Memory B cell (primary cell): ENCODE measurements around the gene TMEM131L.
A peak's percentile ranks its signal among the peaks of the same experiment; 100 is the strongest.

Experiments
- ATAC-seq: fragments of 150-1000 bp; cut with Tn5 transposase; 2 replicates; pipeline ENCODE4 v1.10.0; 2021; ENCODE audit warnings: low read depth, mild to moderate bottlenecking, moderate library complexity
- DNase-seq, 2 donors: peaks; one replicate each; pipeline ENCODE4 v3.0.0; 2022; ENCODE audit warnings: low spot score in 2 of 2
- H3K27ac Mint-ChIP-seq: one replicate; pipeline ENCODE4 v1.8.0; 2022; ENCODE audit warnings: mild to moderate bottlenecking, moderate library complexity, mixed read lengths
- H3K27me3 Mint-ChIP-seq: one replicate; pipeline ENCODE4 v1.8.0; 2022; ENCODE audit warnings: mixed read lengths
- H3K36me3 Mint-ChIP-seq: one replicate; pipeline ENCODE4 v1.8.0; 2022; ENCODE audit warnings: mild to moderate bottlenecking, mixed read lengths
- H3K4me1 Mint-ChIP-seq: one replicate; pipeline ENCODE4 v1.8.0; 2022; ENCODE audit warnings: mixed read lengths
- H3K4me3 Mint-ChIP-seq: one replicate; pipeline ENCODE4 v1.8.0; 2022; ENCODE audit warnings: mild to moderate bottlenecking, moderate library complexity, mixed read lengths
- H3K9me3 Mint-ChIP-seq: one replicate; pipeline ENCODE4 v1.8.0; 2022; ENCODE audit warnings: mixed read lengths

The TMEM131L gene

DNA sequence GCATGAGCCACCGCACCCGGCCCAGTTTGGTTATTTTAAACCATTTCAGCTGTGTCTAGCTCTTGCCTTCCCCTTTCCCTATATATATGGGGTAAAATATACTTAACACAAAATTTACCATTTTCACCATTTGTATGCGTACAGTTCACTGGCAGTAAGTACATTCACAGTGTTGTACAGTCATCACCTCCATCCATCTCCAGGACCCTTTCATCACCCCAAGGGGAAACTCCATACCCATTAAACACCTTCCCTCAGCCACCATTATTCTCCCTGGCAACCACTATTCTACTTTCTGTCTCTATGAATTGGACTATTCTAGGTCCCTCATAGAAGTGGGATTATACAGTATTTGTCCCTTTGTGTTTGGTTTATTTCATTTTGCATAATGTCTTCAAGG is 106.4 kb downstream of the TMEM131L start:
- ATAC-seq = no peak
- no peaks in the 10 kb centered on the region for H3K27me3 Mint-ChIP-seq
- H3K9me3 Mint-ChIP-seq = no peaks in the 10 kb centered on the region
- peaks cover 10% of the 10 kb centered on the region for H3K36me3 Mint-ChIP-seq
- DNase-seq = no peak
- H3K4me1 Mint-ChIP-seq = peaks cover 58% of the 10 kb centered on the region
- peak overlapping the region; percentile 91 for H3K27ac Mint-ChIP-seq
- H3K4me3 Mint-ChIP-seq = no peak overlapping the region

DNA sequence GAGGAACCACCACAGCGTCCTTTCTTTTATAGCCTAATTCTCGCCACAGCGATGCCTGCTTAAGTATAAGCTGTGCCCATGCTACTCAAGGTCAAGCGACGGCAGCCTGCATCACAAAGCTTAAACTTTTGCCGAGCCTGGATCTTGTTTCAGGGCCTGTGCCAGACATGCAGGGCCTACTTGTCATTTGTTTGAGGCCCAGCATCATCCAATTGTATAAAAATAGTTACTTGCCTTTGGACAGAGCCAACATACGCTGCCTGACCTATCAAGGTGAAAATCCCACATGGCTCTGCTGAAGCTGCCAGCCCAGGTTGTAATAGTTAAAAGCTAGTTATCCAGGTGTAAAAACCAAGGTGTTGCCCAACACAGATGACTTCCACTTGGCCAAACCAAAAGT is 107.1 kb downstream of the TMEM131L start:
- Mint-ChIP-seq H3K4me1 (peaks cover 59% of the 10 kb centered on the region), H3K9me3 (no peaks in the 10 kb centered on the region), H3K36me3 (peaks cover 14% of the 10 kb centered on the region), H3K4me3 (no peak overlapping the region), H3K27me3 (no peaks in the 10 kb centered on the region), H3K27ac (peak overlapping the region; percentile 91)
- ATAC-seq (no peak), DNase-seq (no peak)

DNA sequence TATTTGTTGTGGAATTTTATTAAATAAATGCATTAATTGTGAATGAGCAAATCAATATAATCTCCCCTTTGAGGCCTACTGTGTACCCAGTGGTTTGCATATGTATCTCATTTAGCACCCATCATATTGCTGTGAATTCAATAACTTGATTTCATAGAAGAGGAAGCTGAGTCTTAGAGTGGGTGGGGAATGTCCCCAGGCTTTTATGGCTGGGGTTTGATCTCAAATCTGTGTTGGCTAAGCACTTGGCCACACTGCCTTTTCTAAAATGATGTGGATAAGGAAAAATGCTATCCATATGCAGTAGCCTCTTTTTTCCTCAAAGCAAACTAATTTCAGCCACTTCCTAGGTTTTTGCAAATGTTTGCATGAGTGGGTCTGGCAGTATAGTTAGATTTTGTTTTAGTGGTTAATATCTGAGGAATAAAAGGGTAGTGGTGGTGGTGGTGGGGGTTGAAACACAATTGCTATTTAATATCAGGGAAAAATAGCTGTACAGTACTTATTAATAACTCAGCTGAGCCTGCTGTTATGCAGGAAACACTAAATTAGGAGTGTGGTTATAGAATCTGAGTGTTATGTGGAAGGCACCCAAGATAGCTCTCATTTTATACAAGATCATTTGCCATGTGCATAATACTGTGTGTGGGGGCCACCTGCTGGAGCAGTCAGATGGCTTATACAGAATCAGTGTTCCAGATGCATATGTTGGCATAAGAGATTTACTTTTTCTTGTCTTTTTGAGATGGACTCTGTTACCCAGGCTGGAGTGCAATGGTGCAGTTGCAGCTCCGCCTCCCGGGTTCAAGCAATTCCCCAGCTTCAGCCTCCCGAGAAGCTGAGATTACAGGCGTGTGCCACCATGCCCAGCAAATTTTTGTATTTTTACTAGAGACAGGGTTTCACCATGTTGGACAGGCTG is 108.0 kb downstream of the TMEM131L start:
- H3K9me3 Mint-ChIP-seq = no peaks in the 10 kb centered on the region
- ATAC-seq (peak; percentile 81), DNase-seq (peak in 1 of 2 donors; percentile 25)
- H3K27me3 Mint-ChIP-seq = no peaks in the 10 kb centered on the region
- no peak overlapping the region for H3K4me3 Mint-ChIP-seq
- H3K36me3 Mint-ChIP-seq = peaks cover 14% of the 10 kb centered on the region
- H3K27ac Mint-ChIP-seq = peak overlapping the region; percentile 91
- peaks cover 55% of the 10 kb centered on the region for H3K4me1 Mint-ChIP-seq

DNA sequence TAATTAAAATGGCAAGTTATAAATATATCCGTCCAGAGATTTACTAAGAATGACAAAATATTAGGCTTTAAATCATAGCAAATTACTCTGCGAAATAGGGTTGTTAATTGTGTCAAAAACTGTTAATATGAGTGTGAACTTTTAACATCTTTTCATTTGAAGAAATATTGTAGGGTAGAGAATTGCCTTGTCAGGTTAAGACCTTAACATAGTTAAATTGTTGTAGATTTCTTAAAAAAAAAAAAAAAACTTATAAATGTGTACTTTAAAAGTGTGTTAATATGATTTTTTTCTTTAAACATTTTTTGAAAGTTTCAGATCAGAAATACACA is 110.2 kb downstream of the TMEM131L start:
- Mint-ChIP-seq H3K27me3 (no peaks in the 10 kb centered on the region), H3K36me3 (peaks cover 16% of the 10 kb centered on the region), H3K4me3 (no peak overlapping the region), H3K4me1 (peaks cover 49% of the 10 kb centered on the region), H3K9me3 (no peaks in the 10 kb centered on the region), H3K27ac (no peak overlapping the region)
- ATAC-seq (no peak), DNase-seq (no peak)

DNA sequence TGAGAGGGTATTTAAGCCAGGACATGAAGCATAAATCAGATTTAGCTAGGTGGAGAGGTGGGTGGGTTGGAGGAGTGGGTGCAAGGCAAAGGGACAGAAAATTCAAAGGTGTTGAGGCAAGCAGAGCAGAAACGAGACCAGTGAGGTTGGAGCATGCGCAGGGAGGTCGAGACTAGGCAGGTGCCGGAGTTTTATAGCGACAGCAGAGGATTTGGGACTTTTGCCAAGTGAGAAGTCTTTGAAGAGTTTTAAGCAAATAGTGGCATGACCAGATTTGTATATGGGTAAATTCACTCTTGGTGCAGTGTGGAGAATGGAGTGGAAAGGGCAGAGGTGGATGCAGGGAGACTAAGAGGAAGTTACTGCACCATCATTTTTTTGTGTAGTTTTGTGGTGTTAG is 110.9 kb downstream of the TMEM131L start:
- DNase-seq (no peak), ATAC-seq (no peak)
- Mint-ChIP-seq H3K4me3 (no peak overlapping the region), H3K4me1 (peaks cover 47% of the 10 kb centered on the region), H3K9me3 (no peaks in the 10 kb centered on the region), H3K36me3 (peaks cover 14% of the 10 kb centered on the region), H3K27ac (peak overlapping the region; percentile 46), H3K27me3 (no peaks in the 10 kb centered on the region)

DNA sequence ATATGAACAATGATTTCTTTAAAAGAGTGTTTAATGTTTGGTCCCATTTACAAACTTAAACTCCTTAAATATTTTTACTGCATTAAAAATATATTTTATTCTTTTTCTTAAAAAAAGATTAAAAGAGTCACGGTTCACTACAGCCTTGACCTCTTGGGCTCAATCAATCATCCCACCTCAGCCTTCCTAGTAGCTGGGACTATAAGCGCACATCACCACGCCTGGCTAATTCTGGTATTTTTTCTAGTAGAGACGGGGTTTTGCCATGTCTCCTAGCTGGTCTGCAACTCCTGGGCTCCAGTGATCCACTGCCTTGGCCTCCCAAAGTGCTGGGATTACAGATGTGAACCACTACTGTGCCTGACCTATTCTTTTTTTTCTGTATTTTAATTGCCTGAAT is 113.2 kb downstream of the TMEM131L start:
- DNase-seq = no peak
- Mint-ChIP-seq H3K4me1 (peaks cover 32% of the 10 kb centered on the region), H3K27me3 (no peaks in the 10 kb centered on the region)

DNA sequence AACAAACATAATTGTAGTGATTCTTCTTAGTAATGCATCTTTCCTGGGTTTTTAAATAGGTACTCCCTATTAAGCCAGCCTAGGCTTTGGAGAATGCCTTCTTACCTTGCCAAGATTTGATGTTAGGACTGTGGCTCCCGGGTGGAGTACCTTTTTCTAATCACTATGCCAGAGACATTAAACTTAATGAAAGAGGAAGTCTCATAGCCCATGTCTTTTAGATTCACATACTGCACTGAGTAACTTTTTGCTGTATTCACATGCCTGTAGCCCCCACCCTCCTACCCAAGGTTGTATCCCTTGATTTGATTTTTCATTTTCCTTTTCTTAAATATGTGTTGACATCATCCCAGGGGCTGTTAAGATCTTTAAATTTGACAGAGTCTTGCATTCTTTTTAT is 113.7 kb downstream of the TMEM131L start:
- ATAC-seq = peak; percentile 87
- Mint-ChIP-seq H3K36me3 (peaks cover 17% of the 10 kb centered on the region), H3K4me1 (peaks cover 34% of the 10 kb centered on the region), H3K27ac (peak overlapping the region; percentile 67), H3K4me3 (peak overlapping the region; percentile 25), H3K9me3 (no peaks in the 10 kb centered on the region), H3K27me3 (no peaks in the 10 kb centered on the region)
- DNase-seq = no peak

More for the DNA sequence above, 113.2 kb downstream of the TMEM131L start:
- peak; percentile 62 for ATAC-seq
- Mint-ChIP-seq H3K9me3 (no peaks in the 10 kb centered on the region), H3K4me3 (no peak overlapping the region), H3K27ac (peak overlapping the region; percentile 67), H3K36me3 (peaks cover 14% of the 10 kb centered on the region)

DNA sequence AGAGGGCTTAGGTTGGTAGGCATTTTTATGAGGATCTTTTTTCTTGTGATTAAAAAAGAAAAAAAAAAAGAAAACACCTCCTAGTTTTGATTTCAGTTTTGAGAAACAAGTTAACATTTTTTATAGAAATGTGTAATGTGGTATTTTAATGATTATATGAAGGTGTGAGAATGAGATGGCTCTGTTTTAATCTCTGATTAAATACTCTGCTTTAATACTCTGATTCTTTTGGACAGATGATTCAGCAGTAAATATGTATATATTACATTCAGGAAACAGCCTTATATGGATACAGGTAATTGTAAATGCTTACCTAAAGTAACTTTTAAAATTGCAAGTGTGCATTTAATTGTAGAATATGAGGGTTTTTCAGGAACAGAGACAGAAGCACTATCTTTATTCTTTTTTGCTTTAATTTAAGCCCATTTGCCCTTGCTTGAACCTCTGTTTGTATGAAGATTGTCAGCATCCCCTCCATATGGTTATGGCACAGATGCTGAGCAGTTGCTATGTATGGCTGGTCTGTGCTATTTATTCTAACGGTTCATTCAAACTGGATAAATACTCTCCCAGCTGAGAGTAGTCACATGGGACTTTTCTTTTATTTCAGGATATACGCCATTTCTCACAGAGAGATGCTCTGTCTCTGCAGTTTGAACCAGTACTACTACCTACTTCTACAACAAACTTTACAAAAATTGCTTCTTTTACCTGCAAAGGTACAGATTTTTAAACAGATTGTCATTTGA is 117.0 kb downstream of the TMEM131L start:
- H3K27ac Mint-ChIP-seq = peak overlapping the region; percentile 75
- no peak for ATAC-seq
- no peaks in the 10 kb centered on the region for H3K27me3 Mint-ChIP-seq
- H3K9me3 Mint-ChIP-seq = no peaks in the 10 kb centered on the region
- H3K4me1 Mint-ChIP-seq = peaks cover 17% of the 10 kb centered on the region
- peaks cover 18% of the 10 kb centered on the region for H3K36me3 Mint-ChIP-seq
- no peak for DNase-seq
- no peak overlapping the region for H3K4me3 Mint-ChIP-seq

DNA sequence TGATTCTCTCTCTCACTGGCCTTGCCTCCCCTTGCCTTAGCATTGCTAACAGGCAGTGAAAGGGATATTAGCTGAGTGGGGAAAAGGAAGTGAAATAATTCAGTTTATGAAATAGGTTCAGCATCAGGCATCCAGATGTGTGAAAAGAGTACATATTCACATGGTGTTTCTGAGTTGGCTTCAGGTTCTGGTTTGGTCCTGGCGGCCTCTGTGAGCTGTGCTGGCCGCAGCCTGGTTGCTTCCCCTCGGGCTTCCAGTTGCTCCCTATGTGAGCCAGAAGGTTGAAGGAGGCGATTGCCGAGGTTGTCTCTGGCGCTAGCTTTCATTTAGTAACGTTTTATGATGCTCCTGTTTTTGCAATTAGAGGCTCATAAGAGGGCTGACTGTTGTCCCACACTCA is 118.9 kb downstream of the TMEM131L start:
- ATAC-seq (no peak), DNase-seq (no peak)
- H3K9me3 Mint-ChIP-seq = no peaks in the 10 kb centered on the region
- H3K27ac Mint-ChIP-seq = peak overlapping the region; percentile 83
- H3K27me3 Mint-ChIP-seq = no peaks in the 10 kb centered on the region
- peaks cover 23% of the 10 kb centered on the region for H3K36me3 Mint-ChIP-seq
- peaks cover 11% of the 10 kb centered on the region for H3K4me1 Mint-ChIP-seq
- H3K4me3 Mint-ChIP-seq = no peak overlapping the region

DNA sequence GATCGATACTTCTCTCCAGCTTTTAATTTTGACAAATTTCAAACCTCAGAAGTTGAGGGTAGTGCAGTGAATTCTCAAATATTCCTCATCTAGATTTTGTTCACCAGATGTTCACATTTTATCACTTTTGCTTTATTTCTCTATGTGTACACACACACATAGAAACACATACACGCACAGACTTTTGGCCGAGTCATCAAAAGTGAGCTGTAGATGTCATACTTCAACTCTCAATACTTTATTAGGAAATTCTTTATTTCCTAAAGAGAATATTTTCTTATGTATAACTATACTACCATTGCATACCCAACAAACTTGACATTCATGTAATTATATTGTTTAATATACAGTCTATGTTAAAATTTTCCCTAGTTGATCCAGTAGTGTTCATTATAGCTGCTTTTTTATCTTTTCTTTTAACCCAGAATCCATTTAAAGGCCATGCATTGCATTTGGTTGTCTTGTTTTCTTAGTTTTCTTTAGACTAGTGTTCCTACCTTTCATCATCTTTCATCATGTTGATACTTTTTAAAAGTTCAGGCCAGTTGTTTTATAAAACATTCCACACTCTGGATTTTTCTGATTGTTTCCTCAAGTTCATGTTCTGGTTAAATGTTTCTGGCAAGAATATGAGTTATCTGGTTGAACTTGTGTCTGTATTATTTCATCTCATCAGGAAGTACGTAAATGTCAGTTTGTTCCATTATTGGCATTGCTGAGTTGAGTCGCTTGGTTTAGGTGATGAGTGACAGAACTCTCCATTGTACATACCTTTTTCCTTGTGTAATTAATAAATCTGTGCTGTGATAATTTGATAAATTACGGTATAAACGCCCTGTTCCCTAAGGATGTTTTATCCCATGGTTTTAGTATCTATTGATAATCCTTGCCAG is 123.8 kb downstream of the TMEM131L start:
- peak overlapping the region; percentile 20 for H3K27ac Mint-ChIP-seq
- no peak for ATAC-seq
- H3K36me3 Mint-ChIP-seq = peaks cover 25% of the 10 kb centered on the region
- no peaks in the 10 kb centered on the region for H3K27me3 Mint-ChIP-seq
- peaks cover under 1% of the 10 kb centered on the region for H3K4me1 Mint-ChIP-seq
- H3K4me3 Mint-ChIP-seq = no peak overlapping the region
- no peak for DNase-seq
- no peaks in the 10 kb centered on the region for H3K9me3 Mint-ChIP-seq

DNA sequence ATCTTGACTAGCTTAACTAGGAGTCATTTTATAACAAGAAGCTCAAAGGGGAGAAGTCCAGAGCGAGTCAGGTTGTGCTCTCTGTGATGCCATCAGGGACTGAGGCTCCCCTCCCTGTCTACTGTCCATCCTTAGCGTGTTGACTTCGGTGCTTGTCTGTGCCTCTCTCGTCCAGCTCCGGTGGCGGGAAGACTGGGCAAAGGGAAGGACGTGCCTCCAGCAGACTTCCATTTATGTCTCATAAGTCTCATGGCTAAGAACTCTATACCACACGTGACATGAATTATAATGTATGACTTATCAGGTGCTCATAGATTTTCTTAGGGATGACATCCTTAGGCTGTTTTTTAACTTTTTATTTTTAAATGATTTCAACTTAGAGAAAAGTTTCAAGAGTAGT is 125.3 kb downstream of the TMEM131L start:
- Mint-ChIP-seq H3K27me3 (no peaks in the 10 kb centered on the region), H3K27ac (no peak overlapping the region), H3K4me1 (no peaks in the 10 kb centered on the region), H3K9me3 (no peaks in the 10 kb centered on the region), H3K36me3 (peaks cover 30% of the 10 kb centered on the region), H3K4me3 (no peak overlapping the region)
- no peak for ATAC-seq
- DNase-seq = no peak

DNA sequence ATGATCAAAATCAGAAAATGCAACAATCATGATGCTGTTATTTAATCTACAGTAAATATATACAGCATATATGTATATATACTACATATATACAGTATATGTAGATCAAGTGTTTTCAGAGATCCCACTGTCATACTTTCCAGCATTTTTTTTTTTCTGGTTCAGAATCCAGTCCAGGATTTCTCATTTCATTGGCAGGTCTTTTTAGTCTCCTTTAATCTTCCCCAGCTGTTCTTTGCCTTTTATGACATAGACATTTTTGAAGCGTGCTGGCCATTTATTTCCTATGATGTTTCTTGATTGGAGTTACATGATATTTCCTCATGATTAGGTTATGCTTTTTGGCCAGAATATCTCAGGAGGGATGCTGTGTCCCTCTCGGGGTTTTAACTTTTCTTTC is 125.9 kb downstream of the TMEM131L start:
- no peaks in the 10 kb centered on the region for H3K9me3 Mint-ChIP-seq
- H3K27ac Mint-ChIP-seq = peak overlapping the region; percentile 62

DNA sequence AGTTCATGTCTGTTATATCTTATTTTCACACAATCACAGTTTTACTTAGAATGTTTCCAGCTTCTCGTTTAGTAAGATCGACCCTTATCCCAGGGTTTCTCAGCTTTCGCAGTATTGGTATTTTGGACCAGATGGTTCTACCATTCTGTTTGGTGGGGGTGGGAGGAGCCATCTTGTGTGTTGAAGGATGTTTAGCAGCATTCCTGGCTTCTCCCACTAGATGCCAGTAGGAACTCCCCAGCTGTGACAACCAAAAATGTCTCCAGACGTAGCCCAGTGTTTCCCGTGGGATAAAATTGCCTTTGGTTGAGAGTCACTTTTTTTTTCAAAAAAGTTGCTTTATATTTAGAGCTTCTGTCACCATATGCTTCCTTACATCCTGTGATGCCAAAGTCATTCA is 127.0 kb downstream of the TMEM131L start:
- no peaks in the 10 kb centered on the region for H3K9me3 Mint-ChIP-seq
- no peak overlapping the region for H3K4me3 Mint-ChIP-seq
- no peaks in the 10 kb centered on the region for H3K27me3 Mint-ChIP-seq
- peaks cover 26% of the 10 kb centered on the region for H3K36me3 Mint-ChIP-seq
- ATAC-seq (no peak), DNase-seq (no peak)
- no peaks in the 10 kb centered on the region for H3K4me1 Mint-ChIP-seq
- no peak overlapping the region for H3K27ac Mint-ChIP-seq

More for the DNA sequence above, 125.9 kb downstream of the TMEM131L start:
- Mint-ChIP-seq H3K27me3 (no peaks in the 10 kb centered on the region), H3K4me1 (no peaks in the 10 kb centered on the region), H3K4me3 (no peak overlapping the region), H3K36me3 (peaks cover 28% of the 10 kb centered on the region)
- ATAC-seq = no peak
- DNase-seq = no peak

DNA sequence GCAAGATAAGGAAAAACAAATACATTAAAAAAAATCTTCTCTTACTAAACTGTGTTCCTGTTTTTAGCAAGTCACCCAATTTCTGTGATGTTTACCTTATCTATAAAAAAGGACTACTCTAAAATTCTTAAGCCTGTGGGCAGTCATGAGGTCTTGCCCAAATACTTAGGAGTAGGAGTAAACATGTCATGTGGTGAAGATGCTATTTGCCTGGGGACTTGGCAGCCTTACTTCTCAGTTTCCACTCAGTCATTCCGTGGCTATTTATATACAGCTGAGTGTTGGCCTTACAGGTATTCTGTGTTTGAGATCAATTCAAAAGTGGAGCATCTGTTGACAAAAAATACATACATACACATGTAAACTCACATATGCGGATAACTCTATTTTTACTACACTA is 128.1 kb downstream of the TMEM131L start:
- ATAC-seq (no peak), DNase-seq (no peak)
- Mint-ChIP-seq H3K27me3 (no peaks in the 10 kb centered on the region), H3K36me3 (peaks cover 30% of the 10 kb centered on the region), H3K27ac (peak overlapping the region; percentile 55), H3K4me1 (peaks cover 4% of the 10 kb centered on the region), H3K9me3 (no peaks in the 10 kb centered on the region), H3K4me3 (no peak overlapping the region)
